ENCODE data around the gene BMP7.

DNA sequence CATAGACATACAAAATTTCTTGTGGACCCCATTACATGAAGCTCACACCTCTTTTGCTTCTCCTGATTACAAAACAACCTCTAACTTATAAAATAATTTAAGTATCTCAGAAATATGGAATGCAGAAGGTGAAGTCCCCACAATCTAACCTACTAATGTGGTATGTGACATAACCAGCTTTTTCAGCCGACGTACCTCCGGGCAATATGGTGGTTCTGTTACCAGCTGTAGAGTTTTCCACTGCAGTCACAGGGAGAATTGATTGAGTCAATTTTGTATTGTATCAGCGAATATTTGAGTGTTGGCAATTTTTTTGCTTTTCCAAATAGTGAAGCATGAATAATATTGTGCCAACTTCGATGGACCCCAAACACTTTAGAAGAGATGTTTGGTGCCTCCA lies 47.5 kb upstream of the BMP7 start:
- TF ChIP-seq, protein P1, sequence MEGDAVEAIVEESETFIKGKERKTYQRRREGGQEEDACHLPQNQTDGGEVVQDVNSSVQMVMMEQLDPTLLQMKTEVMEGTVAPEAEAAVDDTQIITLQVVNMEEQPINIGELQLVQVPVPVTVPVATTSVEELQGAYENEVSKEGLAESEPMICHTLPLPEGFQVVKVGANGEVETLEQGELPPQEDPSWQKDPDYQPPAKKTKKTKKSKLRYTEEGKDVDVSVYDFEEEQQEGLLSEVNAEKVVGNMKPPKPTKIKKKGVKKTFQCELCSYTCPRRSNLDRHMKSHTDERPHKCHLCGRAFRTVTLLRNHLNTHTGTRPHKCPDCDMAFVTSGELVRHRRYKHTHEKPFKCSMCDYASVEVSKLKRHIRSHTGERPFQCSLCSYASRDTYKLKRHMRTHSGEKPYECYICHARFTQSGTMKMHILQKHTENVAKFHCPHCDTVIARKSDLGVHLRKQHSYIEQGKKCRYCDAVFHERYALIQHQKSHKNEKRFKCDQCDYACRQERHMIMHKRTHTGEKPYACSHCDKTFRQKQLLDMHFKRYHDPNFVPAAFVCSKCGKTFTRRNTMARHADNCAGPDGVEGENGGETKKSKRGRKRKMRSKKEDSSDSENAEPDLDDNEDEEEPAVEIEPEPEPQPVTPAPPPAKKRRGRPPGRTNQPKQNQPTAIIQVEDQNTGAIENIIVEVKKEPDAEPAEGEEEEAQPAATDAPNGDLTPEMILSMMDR (IDR thresholded peaks at IDR 0.05): no peak
- TF ChIP-seq POLR2A (IDR thresholded peaks at IDR 0.05; ENCODE audit: low read depth) (no peak), POLR2AphosphoS5 (IDR thresholded peaks at IDR 0.05) (no peak), EP300 (IDR thresholded peaks at IDR 0.05) (no peak)
